ENCODE measurements around the gene SLC22A23. TPM values are rescaled to one million over a fixed set of nuclear protein-coding genes. Genes with fewer than 3 reads are reported as not detected.
A peak's percentile ranks its signal among the peaks of the same experiment; 100 is the strongest.

SLC22A23 gene
- total RNA-seq, 1 experiment from 2014 or later = 6.8 TPM

DNA sequence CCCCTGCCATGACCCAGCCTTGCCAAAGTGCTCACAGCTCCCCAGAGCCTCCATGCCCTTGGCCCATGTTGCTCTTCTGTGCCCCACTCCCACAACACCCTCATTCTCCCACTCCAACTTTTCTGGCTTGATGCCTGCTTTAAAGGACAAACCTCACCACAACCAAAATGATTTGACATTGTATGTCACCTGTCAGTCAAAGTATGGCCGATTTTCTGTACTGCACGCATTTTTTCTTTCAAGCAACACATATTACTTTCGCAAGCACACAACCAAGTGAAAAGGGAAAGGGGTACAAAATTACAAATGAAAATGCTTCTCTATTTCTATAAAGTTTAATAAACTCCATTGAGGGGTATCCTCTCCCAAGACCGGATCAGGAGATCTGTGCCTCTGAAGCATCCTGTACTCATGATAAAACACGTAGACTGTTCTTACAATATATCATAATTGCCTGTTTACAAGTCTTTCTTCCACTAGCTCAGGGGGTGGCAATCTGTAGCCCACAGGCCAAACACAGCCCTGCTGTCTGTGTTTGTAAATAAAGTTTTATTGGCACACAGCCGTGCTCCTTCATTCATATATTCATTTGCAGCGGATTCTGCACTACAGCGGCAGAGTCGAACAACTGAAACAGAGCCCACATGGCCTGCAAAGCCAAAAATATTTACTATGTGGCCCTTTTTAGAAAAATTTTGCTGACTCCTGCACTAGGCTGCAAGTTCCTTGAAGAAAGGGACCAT, 32.5 kb downstream of the SLC22A23 start:
- Histone ChIP-seq H3K4ac (ENCODE audit: low read depth, low read length) (no peak overlapping the region), H3K27me3 (ENCODE audit: insufficient read depth, low read length) (no peaks in the 10 kb centered on the region), H3K9ac (ENCODE audit: extremely low read depth, insufficient read length, low read length) (no peak overlapping the region), H4K8ac (replicated peaks; ENCODE audit: insufficient read length, low read depth, low read length) (no peak overlapping the region), H4K91ac (ENCODE audit: insufficient read length, low read depth, low read length) (no peak overlapping the region), H3K79me2 (ENCODE audit: insufficient read depth, low read length) (peaks cover 9% of the 10 kb centered on the region; the same call in 1 of the 2 replicates), H2BK12ac (ENCODE audit: insufficient read length, low read depth, low read length) (no peak overlapping the region), H2BK120ac (ENCODE audit: low read depth, low read length, poor library complexity, severe bottlenecking) (no peak overlapping the region), H2AK5ac (ENCODE audit: insufficient read length, low read length) (no peak overlapping the region), H3K23ac (ENCODE audit: insufficient read length, low read depth, low read length) (no peak overlapping the region), H4K20me1 (ENCODE audit: control insufficient read depth, insufficient read depth, insufficient read length) (no peaks in the 10 kb centered on the region), H3K56ac (ENCODE audit: insufficient read length, low read depth, low read length) (no peak overlapping the region), H2BK5ac (ENCODE audit: insufficient read length, low read length) (no peak overlapping the region), H4K5ac (ENCODE audit: insufficient read length, low read depth, low read length) (no peak overlapping the region), H3K27ac (ENCODE audit: insufficient read length, low read depth, low read length) (peak overlapping the region; percentile 10), H3K14ac (ENCODE audit: insufficient read depth, low read length) (no peak overlapping the region), H3T11ph (ENCODE audit: low read length) (no peak overlapping the region), H2AFZ (ENCODE audit: low read length) (no peak overlapping the region), H3K79me1 (ENCODE audit: insufficient read depth, low read depth, low read length, poor library complexity, severe bottlenecking) (no peaks in the 10 kb centered on the region), H2BK15ac (ENCODE audit: low read depth, low read length) (no peak overlapping the region), H3K23me2 (ENCODE audit: insufficient read length, low read depth, low read length, poor library complexity, severe bottlenecking) (no peaks in the 10 kb centered on the region), H3K4me1 (ENCODE audit: insufficient read depth, low read length) (peaks cover 27% of the 10 kb centered on the region; the same call in 1 of the 2 replicates), H2BK20ac (ENCODE audit: low read depth, low read length, poor library complexity, severe bottlenecking) (no peak overlapping the region), H3K18ac (ENCODE audit: insufficient read length, low read depth, low read length) (no peak overlapping the region), H3K4me2 (ENCODE audit: insufficient read depth, insufficient read length, low read length) (peak overlapping the region; percentile 7), H3K9me3 (ENCODE audit: control insufficient read depth, low read depth, low read length) (no peaks in the 10 kb centered on the region)
- Mint-ChIP-seq H3K4me1 (peaks cover 68 to 70% of the 10 kb centered on the region in 2 experiments), H3K27ac (peak overlapping the region; percentile 3 to 92 (median 18); a peak in 4 of 7 replicates), H3K9me3 (no peaks in the 10 kb centered on the region; a peak in 1 of 5 replicates), H3K4me3 (peak overlapping the region; percentile 7 to 47), H3K36me3 (ENCODE audit: insufficient read depth in 1 of 3, low read depth in 3 of 3) (peaks cover 0 to 4% (median 0%) of the 10 kb centered on the region in 3 experiments; a peak in 1 of 7 replicates), H3K27me3 (ENCODE audit: low read depth) (no peaks in the 10 kb centered on the region; the same call in 1 of the 2 replicates)
- TF ChIP-seq, protein P1, sequence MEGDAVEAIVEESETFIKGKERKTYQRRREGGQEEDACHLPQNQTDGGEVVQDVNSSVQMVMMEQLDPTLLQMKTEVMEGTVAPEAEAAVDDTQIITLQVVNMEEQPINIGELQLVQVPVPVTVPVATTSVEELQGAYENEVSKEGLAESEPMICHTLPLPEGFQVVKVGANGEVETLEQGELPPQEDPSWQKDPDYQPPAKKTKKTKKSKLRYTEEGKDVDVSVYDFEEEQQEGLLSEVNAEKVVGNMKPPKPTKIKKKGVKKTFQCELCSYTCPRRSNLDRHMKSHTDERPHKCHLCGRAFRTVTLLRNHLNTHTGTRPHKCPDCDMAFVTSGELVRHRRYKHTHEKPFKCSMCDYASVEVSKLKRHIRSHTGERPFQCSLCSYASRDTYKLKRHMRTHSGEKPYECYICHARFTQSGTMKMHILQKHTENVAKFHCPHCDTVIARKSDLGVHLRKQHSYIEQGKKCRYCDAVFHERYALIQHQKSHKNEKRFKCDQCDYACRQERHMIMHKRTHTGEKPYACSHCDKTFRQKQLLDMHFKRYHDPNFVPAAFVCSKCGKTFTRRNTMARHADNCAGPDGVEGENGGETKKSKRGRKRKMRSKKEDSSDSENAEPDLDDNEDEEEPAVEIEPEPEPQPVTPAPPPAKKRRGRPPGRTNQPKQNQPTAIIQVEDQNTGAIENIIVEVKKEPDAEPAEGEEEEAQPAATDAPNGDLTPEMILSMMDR (conservative IDR thresholded peaks at IDR 0.05) = no peak
- no CpG with 5 or more reads among the region's 9 CpGs for WGBS (ENCODE audit: extremely low coverage, insufficient read length, low lambda C conversion rate)
- DNase-seq = no peak
